Umbilical cord (tissue), 2 donors: ENCODE measurements around the gene KLHL22. TPM values are rescaled to one million over a fixed set of nuclear protein-coding genes. Genes with fewer than 3 reads are reported as not detected.
"Not testable (repeated sequence)": the region's sequence is repeated elsewhere in the genome, so short reads cannot be mapped to it uniquely, and the experiment has no call there.

Experiments
- DNase-seq: peaks from one replicate; pipeline ENCODE4 v3.0.0-alpha.2; 2015; ENCODE audit warnings: low spot score
- total RNA-seq: library from RNA; depleted of rRNA; stranded (reverse); fragments of >200 nt; gene quantifications from one replicate; pipeline ENCODE4 v1.2.3, GENCODE V29; 2014; ENCODE audit warnings: low replicate concordance; ENCODE audit not compliant: insufficient read depth

The KLHL22 gene
- total RNA-seq, 1 donor from 2014 or later = 57.5 TPM

GRCh38 chr22:20420157-20420842 lies 75.3 kb downstream of the KLHL22 start:
- DNase-seq = no peak

- no peak for DNase-seq
Measured at GRCh38 chr22:20419664-20419951, 76.0 kb downstream of the KLHL22 start.

DNA sequence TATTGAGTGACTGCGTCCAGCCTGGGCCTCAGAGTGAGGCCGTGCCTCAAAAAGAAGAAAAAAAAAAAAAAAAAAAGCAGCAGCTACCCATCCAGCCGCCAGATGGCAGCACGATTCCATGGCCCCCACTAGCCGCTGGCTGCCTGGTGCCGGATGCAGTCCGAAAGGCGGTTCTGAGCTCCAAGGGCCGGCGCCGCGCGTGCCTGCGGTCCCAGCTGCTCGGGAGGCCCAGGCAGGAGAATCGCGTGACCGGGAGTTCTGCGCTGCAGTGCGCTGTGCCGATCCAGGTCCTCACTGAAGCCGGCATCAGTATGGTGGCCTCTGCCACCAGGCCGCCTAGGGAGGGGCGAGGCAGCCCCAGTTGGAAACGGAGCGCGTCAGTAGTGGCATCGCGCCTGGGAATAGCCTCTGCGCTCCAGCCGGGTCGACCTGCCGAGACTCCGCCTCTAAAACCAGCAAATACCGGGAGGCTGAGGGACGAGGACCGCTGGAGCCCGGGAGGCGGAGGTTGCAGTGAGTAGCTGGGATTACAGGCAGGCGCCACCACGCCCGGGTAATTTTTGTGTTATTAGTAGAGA lies 77.3 kb downstream of the KLHL22 start:
- peak; percentile 80 for DNase-seq

GRCh38 chr22:20415699-20416098 lies 79.9 kb downstream of the KLHL22 start:
- DNase-seq = not testable (repeated sequence)

- DNase-seq = not testable (repeated sequence)
Measured at GRCh38 chr22:20415241-20415640, 80.4 kb downstream of the KLHL22 start.

- no peak for DNase-seq
Measured at GRCh38 chr22:20414450-20414849, 81.1 kb downstream of the KLHL22 start.

- no peak for DNase-seq
Measured at GRCh38 chr22:20414059-20414440, 81.5 kb downstream of the KLHL22 start.

DNA sequence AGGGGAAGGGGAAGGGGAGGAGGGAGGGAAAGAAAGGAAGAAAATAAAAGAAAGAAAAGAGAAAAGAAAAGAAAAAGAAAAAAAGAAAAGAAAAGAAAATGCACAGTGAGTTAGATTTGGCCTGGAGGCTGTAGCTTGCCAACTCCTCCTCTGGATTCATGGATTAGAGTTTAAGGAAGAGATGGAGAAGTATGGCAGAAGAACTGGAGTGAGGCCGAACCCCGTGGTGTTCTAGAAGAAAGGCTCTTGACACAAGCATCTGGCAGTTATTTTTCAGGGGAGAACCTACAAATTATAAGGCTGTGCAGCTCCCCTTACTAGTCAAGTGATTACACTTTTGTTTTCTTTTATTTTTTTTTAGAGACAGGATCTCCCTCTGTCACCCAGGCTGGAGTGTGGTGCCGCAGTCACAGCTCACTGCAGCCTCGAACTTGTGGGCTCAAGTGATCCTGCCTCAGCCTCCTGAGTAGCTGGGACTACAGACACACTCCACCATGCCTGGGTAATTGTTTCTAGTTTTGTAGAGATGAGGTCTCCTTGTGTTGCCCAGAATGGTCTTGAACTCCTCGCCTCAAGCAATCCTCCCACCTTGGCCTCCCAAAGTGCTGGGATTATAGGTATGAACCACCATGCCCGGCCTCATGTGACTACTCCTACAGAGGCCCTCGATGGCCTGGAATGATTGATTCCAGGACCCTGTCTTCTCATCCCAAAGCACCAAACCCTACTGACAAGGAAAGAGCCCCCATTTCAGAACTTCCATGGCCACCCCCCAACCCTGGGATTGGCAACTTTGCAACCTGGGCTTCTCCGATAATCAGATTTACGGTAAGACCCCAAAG lies 82.2 kb downstream of the KLHL22 start:
- no peak for DNase-seq

DNA sequence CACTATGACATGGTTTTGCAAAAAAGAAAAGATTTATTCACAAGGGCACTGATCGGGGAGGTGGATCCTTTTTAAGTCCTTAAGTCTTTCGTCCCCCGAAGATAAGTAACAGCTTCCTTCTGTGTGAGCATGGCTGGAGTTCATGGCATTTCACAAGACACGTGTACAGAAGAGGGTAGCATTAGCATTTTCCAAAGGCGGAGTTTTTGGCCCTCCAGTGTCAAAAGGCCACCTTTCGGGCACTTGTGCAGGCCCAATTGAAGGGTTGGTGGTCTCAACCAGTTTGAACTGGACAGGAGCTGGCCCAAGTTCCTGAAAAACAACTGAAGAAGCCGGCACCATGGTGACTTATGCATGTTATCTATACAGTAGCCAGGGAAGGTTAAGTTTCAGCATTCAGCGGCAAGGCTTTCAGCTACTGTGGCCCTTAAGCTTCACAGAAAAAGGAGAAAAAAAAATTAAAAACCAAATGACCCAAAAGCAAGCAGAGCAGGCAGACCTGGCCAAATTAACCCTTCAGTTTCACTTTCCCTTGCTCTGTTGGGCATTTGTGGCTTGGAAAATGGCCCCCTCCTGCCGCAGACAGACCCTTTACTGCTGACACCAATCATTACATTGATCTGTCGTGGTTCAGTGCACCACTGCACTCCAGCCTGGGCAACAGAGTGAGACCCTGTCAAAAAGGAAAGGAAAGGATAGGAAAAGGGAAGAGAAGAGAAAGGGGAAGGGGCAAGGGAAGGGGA lies 83.0 kb downstream of the KLHL22 start:
- DNase-seq = no peak

DNA sequence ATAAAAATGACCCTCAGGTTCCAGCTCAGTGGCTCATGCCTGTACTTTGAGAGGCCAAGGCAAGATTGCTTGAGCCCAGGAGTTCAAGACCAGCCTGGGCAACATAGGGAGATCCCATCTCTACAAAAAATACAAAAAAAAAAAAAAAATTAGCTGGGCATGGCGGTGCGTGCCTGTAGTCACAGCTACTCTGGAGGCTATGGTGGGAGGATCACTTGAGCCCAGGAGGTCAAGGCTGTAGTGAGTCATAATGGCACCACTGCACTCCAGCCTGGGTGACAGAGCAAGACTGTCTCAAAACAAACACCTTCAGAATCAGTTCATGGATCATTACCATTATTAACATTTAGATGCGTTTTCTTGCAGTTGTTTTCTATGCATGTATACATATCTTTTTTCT lies 86.2 kb downstream of the KLHL22 start:
- DNase-seq = not testable (repeated sequence)

GRCh38 chr22:20408891-20409290 lies 86.7 kb downstream of the KLHL22 start:
- no peak for DNase-seq

GRCh38 chr22:20407829-20408228 lies 87.8 kb downstream of the KLHL22 start:
- DNase-seq = no peak

DNA sequence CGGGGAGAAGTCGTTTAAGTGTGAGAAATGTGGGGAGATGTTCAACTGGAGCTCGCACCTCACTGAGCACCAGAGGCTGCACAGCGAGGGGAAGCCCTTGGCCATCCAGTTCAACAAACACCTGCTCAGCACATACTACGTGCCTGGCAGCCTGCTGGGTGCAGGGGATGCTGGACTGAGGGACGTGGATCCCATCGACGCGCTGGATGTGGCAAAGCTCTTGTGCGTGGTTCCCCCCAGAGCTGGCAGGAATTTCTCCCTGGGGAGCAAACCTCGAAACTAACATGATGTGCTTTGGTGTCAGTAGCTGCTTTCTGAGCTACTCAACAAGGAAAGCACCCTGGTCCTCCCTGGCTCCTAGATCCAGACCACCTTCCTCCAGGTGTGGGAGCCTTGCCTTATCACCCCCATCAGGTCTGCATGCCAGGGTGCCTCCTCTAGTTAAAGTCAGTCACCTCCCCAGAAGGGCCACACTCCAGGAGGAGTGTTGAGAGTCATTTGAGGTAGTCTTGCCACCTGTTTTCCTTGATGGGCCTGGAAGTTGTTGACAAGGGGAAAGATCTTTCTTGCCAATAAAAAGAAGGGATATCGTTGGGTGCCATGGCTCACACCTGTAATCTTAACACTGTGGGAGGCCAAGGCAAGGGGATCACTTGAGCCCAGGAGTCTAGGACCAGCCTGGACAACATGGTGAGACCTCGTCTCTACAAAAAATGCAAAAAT lies 88.7 kb downstream of the KLHL22 start:
- no peak for DNase-seq

GRCh38 chr22:20405931-20406685 lies 89.5 kb downstream of the KLHL22 start:
- no peak for DNase-seq

- DNase-seq = no peak
Measured at GRCh38 chr22:20405291-20405930, 90.2 kb downstream of the KLHL22 start.

- DNase-seq = no peak
Measured at GRCh38 chr22:20404881-20405280, 90.7 kb downstream of the KLHL22 start.

DNA sequence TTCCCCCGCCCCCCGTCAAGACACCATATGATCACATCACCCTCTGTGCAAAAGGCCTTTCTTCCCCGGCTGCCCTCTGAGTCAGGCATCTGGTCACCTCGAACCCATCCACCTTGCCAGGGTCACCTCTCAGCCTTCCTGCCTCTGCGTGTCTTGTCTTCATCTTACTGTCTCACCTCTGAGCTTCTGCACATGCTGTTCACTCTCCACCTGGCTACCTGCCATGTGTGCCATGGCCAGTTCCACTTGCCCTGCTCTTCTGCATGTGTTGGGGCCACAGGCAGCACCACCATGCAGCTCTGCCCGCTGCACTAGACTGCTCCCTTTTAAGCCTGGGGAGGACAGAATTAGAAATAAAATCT lies 91.8 kb downstream of the KLHL22 start:
- DNase-seq = no peak

GRCh38 chr22:20402960-20403778 lies 92.4 kb downstream of the KLHL22 start:
- no peak for DNase-seq

DNA sequence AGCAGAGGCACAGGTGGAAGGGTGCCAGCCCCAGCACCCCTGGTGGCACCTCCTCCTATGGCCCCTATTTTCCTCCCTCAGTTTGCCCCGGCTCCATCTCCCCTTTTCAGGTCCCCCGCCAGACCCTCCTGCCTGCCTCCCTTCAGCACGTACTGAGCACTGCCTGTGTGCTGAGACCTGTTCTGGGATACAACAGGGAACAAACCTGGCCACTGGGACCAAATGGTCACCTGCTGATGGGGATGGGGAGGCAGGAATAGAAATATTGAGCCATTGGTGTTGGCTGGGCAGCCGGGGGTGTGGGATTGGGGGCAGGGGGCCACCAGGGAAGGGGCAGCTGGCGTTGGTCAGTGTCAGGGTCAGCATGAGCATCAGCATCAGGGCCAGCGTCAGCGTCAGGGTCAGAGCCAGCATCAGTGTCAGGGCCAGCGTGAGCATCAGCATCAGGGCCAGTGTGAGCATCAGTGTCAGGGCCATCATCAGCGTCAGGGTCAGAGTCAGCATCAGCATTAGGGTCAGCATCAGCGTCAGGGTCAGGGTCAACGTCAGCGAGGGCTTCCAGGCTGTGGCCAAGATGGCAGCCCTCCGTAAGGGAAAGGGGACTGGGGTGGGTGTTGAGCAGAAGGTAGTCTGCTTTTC lies 94.1 kb downstream of the KLHL22 start:
- no peak for DNase-seq
